OCI-LY3 (cell line): Measurements from ENCODE around the gene ZNF408.

Source experiments
- H2AFZ ChIP-seq: fragments of 200-600, 300-600 bp; shearing (Covaris generic); 2 replicates; pipeline ENCODE4 v1.6.0; 2014; ENCODE audit warnings: antibody characterized with exemption, low read depth, low read length
- H3K27ac ChIP-seq: fragments of 200-600, 300-600 bp; sonication (generic); 2 replicates; pipeline ENCODE4 v1.5.1; 2014; ENCODE audit warnings: mild to moderate bottlenecking, low read length, moderate library complexity, mixed read lengths
- H3K27me3 ChIP-seq: fragments of 200-600, 300-600 bp; sonication (generic); 2 replicates; pipeline ENCODE4 v1.6.1; 2014; ENCODE audit warnings: low read depth, low read length, mixed read lengths
- H3K36me3 ChIP-seq: fragments of 200-600, 300-600 bp; sonication (generic); replicated peaks from 2 replicates; pipeline ENCODE3; 2014; ENCODE audit warnings: low read depth, low read length, mixed read lengths
- H3K4me1 ChIP-seq: fragments of 300-600, 200-600 bp; sonication (generic); 2 replicates; pipeline ENCODE4 v1.6.1; 2014; ENCODE audit warnings: low read length, mixed read lengths
- H3K4me2 ChIP-seq: fragments of 200-600, 300-600 bp; sonication (generic); 2 replicates; pipeline ENCODE4 v1.6.1; 2014; ENCODE audit warnings: low read length, mixed read lengths
- H3K4me3 ChIP-seq: fragments of 300-600, 200-600 bp; sonication (generic); 2 replicates; pipeline ENCODE4 v1.5.1; 2014; ENCODE audit warnings: antibody characterized with exemption, mild to moderate bottlenecking, low read length, moderate library complexity
- H3K79me2 ChIP-seq: fragments of 300-600, 200-600 bp; shearing (Covaris generic); 2 replicates; pipeline ENCODE4 v1.6.1; 2014; ENCODE audit warnings: mild to moderate bottlenecking, low read length, mixed read lengths
- H3K9ac ChIP-seq: fragments of 300-600, 200-600 bp; shearing (Covaris generic); 2 replicates; pipeline ENCODE4 v1.6.0; 2014; ENCODE audit warnings: mild to moderate bottlenecking, low read length, moderate library complexity
- H3K9me3 ChIP-seq: fragments of 200-600, 300-600 bp; shearing (Covaris generic); 2 replicates; pipeline ENCODE4 v1.6.1; 2014; ENCODE audit warnings: low read length, mixed read lengths; ENCODE audit not compliant: insufficient read depth
- H4K20me1 ChIP-seq: fragments of 200-600, 300-600 bp; sonication (generic); 2 replicates; pipeline ENCODE4 v1.6.1; 2016; ENCODE audit warnings: low read length, mixed read lengths; ENCODE audit not compliant: insufficient read depth
- EZH2phosphoT487 ChIP-seq: fragments of 200-600 bp; shearing (Covaris generic); IDR thresholded peaks from 2 replicates; pipeline ENCODE4 v1.6.1; 2018; ENCODE audit warnings: antibody characterized with exemption, mixed run types, low read depth
- TF ChIP-seq, protein P1 (sequence below): fragments of 200-600, 300-600 bp; sonication (generic); IDR thresholded peaks from 2 replicates; pipeline ENCODE4 v1.5.1; 2014; ENCODE audit warnings: antibody characterized with exemption, low read length, low read depth

ZNF408 gene

DNA sequence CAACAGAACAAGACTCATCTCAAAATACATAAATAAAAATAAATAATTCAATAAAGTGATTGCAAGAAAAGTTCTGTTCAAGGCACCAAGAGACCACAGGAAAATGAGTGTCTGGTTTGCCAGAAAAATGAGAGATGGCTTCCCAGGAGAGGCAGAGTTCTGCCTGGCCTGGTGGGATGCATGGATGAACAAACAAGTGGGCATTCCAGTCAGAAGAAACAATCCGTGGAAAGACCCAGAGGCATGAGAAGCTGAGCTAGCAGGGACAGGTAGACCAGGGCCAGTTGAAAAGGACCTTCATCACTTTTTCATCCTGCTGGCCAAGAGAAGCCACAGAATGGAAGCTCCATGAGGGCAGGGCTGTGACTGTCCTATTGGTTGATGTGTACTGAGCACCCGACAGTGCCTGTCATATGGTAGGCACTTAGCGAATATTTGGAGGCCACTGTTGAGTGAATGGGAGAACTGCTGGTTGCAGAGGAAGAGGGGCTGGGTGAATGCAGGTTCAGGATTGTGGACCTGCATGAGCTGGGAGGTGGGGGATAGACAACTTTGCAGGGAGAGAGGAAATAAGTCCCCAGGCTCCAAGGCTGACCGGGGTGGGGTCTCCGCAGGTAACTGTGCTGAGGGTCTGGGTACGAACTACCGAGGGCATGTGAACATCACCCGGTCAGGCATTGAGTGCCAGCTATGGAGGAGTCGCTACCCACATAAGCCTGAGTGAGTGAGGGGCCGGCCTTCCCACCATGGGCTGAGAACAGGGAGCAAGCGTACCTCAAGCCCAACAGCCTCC is 21.9 kb downstream of the ZNF408 start:
- TF ChIP-seq, protein P1, sequence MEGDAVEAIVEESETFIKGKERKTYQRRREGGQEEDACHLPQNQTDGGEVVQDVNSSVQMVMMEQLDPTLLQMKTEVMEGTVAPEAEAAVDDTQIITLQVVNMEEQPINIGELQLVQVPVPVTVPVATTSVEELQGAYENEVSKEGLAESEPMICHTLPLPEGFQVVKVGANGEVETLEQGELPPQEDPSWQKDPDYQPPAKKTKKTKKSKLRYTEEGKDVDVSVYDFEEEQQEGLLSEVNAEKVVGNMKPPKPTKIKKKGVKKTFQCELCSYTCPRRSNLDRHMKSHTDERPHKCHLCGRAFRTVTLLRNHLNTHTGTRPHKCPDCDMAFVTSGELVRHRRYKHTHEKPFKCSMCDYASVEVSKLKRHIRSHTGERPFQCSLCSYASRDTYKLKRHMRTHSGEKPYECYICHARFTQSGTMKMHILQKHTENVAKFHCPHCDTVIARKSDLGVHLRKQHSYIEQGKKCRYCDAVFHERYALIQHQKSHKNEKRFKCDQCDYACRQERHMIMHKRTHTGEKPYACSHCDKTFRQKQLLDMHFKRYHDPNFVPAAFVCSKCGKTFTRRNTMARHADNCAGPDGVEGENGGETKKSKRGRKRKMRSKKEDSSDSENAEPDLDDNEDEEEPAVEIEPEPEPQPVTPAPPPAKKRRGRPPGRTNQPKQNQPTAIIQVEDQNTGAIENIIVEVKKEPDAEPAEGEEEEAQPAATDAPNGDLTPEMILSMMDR, result no peak
- no peak for TF ChIP-seq EZH2phosphoT487
- no peaks in the 10 kb centered on the region for H4K20me1 ChIP-seq
- no peaks in the 10 kb centered on the region for H3K36me3 ChIP-seq
- H3K9me3 ChIP-seq, result no peaks in the 10 kb centered on the region
- H3K4me3 ChIP-seq, result no peak overlapping the region
- no peaks in the 10 kb centered on the region for H3K4me1 ChIP-seq
- no peaks in the 10 kb centered on the region for H3K27me3 ChIP-seq
- H3K9ac ChIP-seq, result no peak overlapping the region
- H3K79me2 ChIP-seq, result no peaks in the 10 kb centered on the region
- no peak overlapping the region for H2AFZ ChIP-seq
- no peak overlapping the region for H3K27ac ChIP-seq
- no peak overlapping the region for H3K4me2 ChIP-seq

DNA sequence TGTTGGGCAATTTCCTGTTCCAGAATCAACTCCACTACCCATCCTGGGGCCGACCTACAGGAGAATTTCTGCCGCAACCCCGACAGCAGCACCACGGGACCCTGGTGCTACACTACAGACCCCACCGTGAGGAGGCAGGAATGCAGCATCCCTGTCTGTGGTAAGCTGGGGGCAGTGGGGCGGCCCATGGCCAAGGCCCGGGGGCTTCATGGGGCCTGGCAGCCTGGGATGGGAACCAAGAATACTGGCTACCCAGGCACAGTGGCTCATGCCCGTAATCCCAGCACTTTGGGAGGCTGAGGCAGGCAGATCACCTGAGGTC is 22.5 kb downstream of the ZNF408 start:
- TF ChIP-seq, protein P1, result no peak
- no peak for TF ChIP-seq EZH2phosphoT487

DNA sequence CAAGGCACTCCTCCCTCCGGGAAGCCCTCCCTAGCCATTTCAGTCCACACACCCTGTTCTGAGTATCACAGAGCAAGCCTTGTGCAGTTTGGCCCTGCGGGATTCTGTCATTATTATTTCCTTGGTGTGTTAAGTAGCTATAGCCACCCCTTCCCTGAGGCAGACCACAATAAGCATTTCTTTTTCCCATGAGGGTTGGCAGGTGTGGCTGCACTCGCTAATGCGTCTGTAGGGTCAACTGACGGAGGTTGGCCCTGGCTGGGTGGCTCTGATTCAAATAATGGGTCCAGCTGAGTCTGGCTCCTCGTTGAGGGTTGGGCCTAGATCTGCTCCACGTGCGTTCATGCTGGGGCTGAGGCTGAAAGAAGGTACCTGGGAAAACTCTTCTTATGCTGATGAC is 23.3 kb downstream of the ZNF408 start:
- TF ChIP-seq EZH2phosphoT487, result no peak
- TF ChIP-seq, protein P1, result no peak
- H3K4me2 ChIP-seq, result no peak overlapping the region
- no peak overlapping the region for H3K27ac ChIP-seq
- no peaks in the 10 kb centered on the region for H3K79me2 ChIP-seq
- no peaks in the 10 kb centered on the region for H3K27me3 ChIP-seq
- no peaks in the 10 kb centered on the region for H3K36me3 ChIP-seq
- no peak overlapping the region for H2AFZ ChIP-seq
- H3K4me1 ChIP-seq, result no peaks in the 10 kb centered on the region
- no peaks in the 10 kb centered on the region for H4K20me1 ChIP-seq
- no peak overlapping the region for H3K4me3 ChIP-seq
- no peaks in the 10 kb centered on the region for H3K9me3 ChIP-seq
- H3K9ac ChIP-seq, result no peak overlapping the region

More for the DNA sequence above, 22.5 kb downstream of the ZNF408 start:
- Histone ChIP-seq H3K9ac (no peak overlapping the region), H3K4me1 (no peaks in the 10 kb centered on the region), H3K27ac (no peak overlapping the region), H4K20me1 (no peaks in the 10 kb centered on the region), H3K36me3 (no peaks in the 10 kb centered on the region), H3K27me3 (no peaks in the 10 kb centered on the region), H3K79me2 (no peaks in the 10 kb centered on the region), H3K9me3 (no peaks in the 10 kb centered on the region), H2AFZ (no peak overlapping the region), H3K4me3 (no peak overlapping the region), H3K4me2 (no peak overlapping the region)

DNA sequence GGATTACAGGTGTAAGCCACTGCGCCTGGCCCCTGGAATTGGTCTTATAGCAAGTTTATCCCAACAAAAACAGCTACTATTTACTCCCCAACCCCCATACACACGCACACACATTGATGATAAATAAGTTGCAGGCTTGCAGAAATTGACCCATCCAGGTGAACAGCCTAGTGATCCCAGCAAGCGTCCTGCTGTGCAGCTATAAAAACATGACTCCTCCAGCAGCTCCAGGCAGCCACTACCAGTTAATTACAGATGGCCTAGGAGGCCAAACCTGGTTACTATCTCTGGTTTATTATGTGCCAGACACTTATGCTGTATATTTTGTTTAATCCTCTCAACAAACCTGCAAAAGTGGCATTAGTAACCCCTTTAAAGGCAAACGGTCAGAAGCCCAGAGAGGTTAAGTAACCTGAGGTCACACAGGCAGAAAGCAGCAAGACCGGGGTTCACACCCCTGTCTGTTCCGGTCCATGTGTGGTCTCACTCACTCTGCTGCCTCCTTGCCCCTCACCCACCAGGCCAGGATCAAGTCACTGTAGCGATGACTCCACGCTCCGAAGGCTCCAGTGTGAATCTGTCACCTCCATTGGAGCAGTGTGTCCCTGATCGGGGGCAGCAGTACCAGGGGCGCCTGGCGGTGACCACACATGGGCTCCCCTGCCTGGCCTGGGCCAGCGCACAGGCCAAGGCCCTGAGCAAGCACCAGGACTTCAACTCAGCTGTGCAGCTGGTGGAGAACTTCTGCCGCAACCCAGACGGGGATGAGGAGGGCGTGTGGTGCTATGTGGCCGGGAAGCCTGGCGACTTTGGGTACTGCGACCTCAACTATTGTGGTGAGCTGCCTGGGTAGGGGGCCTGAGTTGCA is 24.7 kb downstream of the ZNF408 start:
- no peak overlapping the region for H3K27ac ChIP-seq
- no peak overlapping the region for H3K9ac ChIP-seq
- no peaks in the 10 kb centered on the region for H3K79me2 ChIP-seq
- no peak overlapping the region for H2AFZ ChIP-seq
- H3K4me3 ChIP-seq, result no peak overlapping the region
- no peaks in the 10 kb centered on the region for H3K4me1 ChIP-seq
- no peaks in the 10 kb centered on the region for H3K9me3 ChIP-seq
- H3K4me2 ChIP-seq, result no peak overlapping the region
- no peaks in the 10 kb centered on the region for H4K20me1 ChIP-seq
- H3K27me3 ChIP-seq, result no peaks in the 10 kb centered on the region
- TF ChIP-seq EZH2phosphoT487, result no peak
- TF ChIP-seq, protein P1, result no peak
- no peaks in the 10 kb centered on the region for H3K36me3 ChIP-seq
